Loucy (cell line): ENCODE data around the gene SPATA13.

Experiments
- H2AFZ ChIP-seq: fragments of 200-600 bp; sonication (generic); 2 replicates; pipeline ENCODE4 v1.6.0; 2016; ENCODE audit warnings: antibody characterized with exemption, mild to moderate bottlenecking, low read length, moderate library complexity
- H3F3A ChIP-seq: fragments of 200-600 bp; 2 replicates; pipeline ENCODE4 v1.6.0; 2016; ENCODE audit warnings: antibody characterized with exemption, low read depth, mild to moderate bottlenecking
- H3K27me3 ChIP-seq: fragments of 200-600 bp; sonication (generic); 2 replicates; pipeline ENCODE4 v1.6.1; 2014; ENCODE audit warnings: low read length, mild to moderate bottlenecking; ENCODE audit not compliant: insufficient read depth, poor library complexity, severe bottlenecking
- H3K36me3 ChIP-seq: fragments of 200-600 bp; sonication (generic); 2 replicates; pipeline ENCODE4 v1.6.1; 2016; ENCODE audit warnings: low read length; ENCODE audit not compliant: insufficient read depth
- H3K4me1 ChIP-seq: fragments of 200-600 bp; sonication (generic); 2 replicates; pipeline ENCODE4 v1.5.1; 2014; ENCODE audit warnings: low read length, mild to moderate bottlenecking; ENCODE audit not compliant: insufficient read depth, poor library complexity, severe bottlenecking
- H3K4me2 ChIP-seq: fragments of 200-600 bp; sonication (generic); 2 replicates; pipeline ENCODE4 v1.6.0; 2014; ENCODE audit warnings: antibody characterized with exemption, low read length, low read depth, mild to moderate bottlenecking; ENCODE audit not compliant: poor library complexity, severe bottlenecking
- H3K4me3 ChIP-seq: fragments of 200-600 bp; sonication (generic); 2 replicates; pipeline ENCODE4 v1.5.1; 2014; ENCODE audit warnings: low read length, mild to moderate bottlenecking, mixed read lengths; ENCODE audit not compliant: poor library complexity, severe bottlenecking
- H3K79me2 ChIP-seq: fragments of 200-600 bp; sonication (generic); 2 replicates; pipeline ENCODE4 v1.6.1; 2014; ENCODE audit warnings: low read length; ENCODE audit not compliant: insufficient read depth
- H3K9ac ChIP-seq: fragments of 200-600 bp; sonication (generic); 2 replicates; pipeline ENCODE4 v1.6.0; 2014; ENCODE audit warnings: mild to moderate bottlenecking, low read depth, low read length, moderate library complexity; ENCODE audit not compliant: poor library complexity, severe bottlenecking
- H3K9me2 ChIP-seq: fragments of 200-600 bp; sonication (generic); replicated peaks from 2 replicates; pipeline ENCODE4 v1.6.1; 2016; ENCODE audit warnings: low read depth, low read length, mixed read lengths
- H3K9me3 ChIP-seq: fragments of 200-600 bp; sonication (generic); 2 replicates; pipeline ENCODE4 v1.6.1; 2014; ENCODE audit warnings: mild to moderate bottlenecking, antibody characterized with exemption, low read length, low read depth; ENCODE audit not compliant: insufficient read depth
- H4K20me1 ChIP-seq: fragments of 200-600 bp; sonication (generic); 2 replicates; pipeline ENCODE4 v1.6.0; 2014; ENCODE audit warnings: antibody characterized with exemption, low read length, mild to moderate bottlenecking; ENCODE audit not compliant: insufficient read depth, poor library complexity, severe bottlenecking
- EZH2phosphoT487 ChIP-seq: fragments of 200-600 bp; IDR thresholded peaks from 2 replicates; pipeline ENCODE4 v1.6.1; 2018; ENCODE audit warnings: antibody characterized with exemption, mild to moderate bottlenecking, moderate library complexity, borderline replicate concordance
- TF ChIP-seq, protein P1 (sequence below): fragments of 200-600 bp; sonication (generic); conservative IDR thresholded peaks from 2 replicates; pipeline ENCODE4 v1.5.1; 2014; ENCODE audit warnings: mild to moderate bottlenecking, antibody characterized with exemption, low read length

SPATA13 gene

DNA sequence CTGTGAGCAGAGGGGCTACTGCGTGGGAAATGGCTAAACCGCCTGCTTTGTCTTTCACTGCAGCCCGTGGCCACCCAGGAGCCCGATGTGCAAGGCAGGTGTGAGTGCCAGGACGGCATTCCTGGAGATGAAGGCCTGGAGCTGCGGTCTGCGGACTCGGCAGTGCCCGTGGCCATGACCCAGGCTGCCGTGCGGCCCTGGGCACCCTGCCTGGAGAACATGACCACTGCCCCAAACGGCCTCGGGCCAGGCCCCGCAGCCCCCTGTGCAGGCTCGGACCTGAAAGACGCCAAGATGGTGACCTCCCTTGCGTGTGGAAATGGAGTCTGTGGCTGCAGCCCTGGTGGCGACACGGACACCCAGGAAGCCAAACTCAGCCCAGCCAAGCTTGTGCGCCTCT is 62.2 kb downstream of the SPATA13 start:
- no peaks in the 10 kb centered on the region for H3F3A ChIP-seq
- peaks cover 42% of the 10 kb centered on the region for H3K79me2 ChIP-seq
- no peak overlapping the region for H3K4me3 ChIP-seq
- H4K20me1 ChIP-seq: peaks cover 2% of the 10 kb centered on the region
- H3K9ac ChIP-seq: no peak overlapping the region
- H2AFZ ChIP-seq: no peak overlapping the region
- H3K36me3 ChIP-seq: peaks cover 33% of the 10 kb centered on the region; the same call in 1 of the 2 replicates
- H3K27me3 ChIP-seq: no peaks in the 10 kb centered on the region
- H3K9me2 ChIP-seq: no peaks in the 10 kb centered on the region
- no peak for TF ChIP-seq EZH2phosphoT487
- TF ChIP-seq, protein P1, sequence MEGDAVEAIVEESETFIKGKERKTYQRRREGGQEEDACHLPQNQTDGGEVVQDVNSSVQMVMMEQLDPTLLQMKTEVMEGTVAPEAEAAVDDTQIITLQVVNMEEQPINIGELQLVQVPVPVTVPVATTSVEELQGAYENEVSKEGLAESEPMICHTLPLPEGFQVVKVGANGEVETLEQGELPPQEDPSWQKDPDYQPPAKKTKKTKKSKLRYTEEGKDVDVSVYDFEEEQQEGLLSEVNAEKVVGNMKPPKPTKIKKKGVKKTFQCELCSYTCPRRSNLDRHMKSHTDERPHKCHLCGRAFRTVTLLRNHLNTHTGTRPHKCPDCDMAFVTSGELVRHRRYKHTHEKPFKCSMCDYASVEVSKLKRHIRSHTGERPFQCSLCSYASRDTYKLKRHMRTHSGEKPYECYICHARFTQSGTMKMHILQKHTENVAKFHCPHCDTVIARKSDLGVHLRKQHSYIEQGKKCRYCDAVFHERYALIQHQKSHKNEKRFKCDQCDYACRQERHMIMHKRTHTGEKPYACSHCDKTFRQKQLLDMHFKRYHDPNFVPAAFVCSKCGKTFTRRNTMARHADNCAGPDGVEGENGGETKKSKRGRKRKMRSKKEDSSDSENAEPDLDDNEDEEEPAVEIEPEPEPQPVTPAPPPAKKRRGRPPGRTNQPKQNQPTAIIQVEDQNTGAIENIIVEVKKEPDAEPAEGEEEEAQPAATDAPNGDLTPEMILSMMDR: no peak
- H3K4me1 ChIP-seq: peaks cover 18% of the 10 kb centered on the region
- no peaks in the 10 kb centered on the region for H3K9me3 ChIP-seq
- H3K4me2 ChIP-seq: no peak overlapping the region

DNA sequence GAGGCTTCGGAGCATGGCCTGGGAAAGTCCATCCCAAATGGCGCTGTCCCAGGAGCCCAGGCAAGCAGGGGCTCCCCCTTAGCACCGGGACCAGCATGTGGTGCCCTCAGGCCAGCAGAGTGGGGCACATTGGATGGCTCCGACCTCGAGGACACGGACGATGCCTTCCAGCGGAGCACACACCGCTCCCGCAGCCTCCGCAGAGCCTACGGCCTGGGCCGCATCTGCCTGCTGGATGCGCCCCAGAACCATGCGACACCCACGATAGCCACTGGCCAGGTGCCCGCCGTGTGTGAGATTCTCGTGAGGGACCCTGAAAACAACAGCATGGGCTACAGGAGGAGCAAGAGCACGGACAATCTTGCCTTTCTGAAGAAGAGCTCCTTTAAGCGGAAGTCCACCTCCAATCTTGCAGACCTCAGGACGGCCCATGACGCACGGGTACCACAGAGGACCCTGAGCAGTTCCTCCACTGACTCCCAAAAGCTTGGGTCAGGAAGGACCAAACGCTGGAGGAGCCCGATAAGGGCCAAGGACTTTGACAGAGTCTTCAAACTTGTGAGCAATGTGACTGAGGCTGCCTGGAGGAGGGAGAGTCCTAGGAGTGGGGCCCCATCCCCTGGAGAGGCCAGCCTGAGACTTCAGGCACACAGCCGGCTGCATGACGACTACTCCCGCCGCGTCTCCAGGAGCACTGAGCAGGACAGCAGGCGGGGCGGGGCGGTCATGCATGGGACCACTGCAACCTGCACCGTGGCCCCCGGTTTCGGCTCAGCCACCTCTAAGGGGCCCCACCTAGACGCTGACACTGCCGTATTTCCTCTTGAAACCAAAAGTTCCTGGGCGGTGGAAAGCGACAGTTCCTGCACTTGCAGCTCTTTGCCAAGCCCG is 63.1 kb downstream of the SPATA13 start:
- no peak overlapping the region for H3K4me2 ChIP-seq
- no peak for TF ChIP-seq EZH2phosphoT487
- TF ChIP-seq, protein P1: no peak
- H3K4me3 ChIP-seq: no peak overlapping the region
- no peaks in the 10 kb centered on the region for H3F3A ChIP-seq
- H2AFZ ChIP-seq: no peak overlapping the region
- H3K9me3 ChIP-seq: no peaks in the 10 kb centered on the region
- peaks cover 36% of the 10 kb centered on the region for H3K79me2 ChIP-seq
- H3K9ac ChIP-seq: no peak overlapping the region
- no peaks in the 10 kb centered on the region for H3K9me2 ChIP-seq
- peaks cover 2% of the 10 kb centered on the region for H4K20me1 ChIP-seq
- peaks cover 33% of the 10 kb centered on the region; the same call in 1 of the 2 replicates for H3K36me3 ChIP-seq
- H3K27me3 ChIP-seq: no peaks in the 10 kb centered on the region
- H3K4me1 ChIP-seq: peaks cover 9% of the 10 kb centered on the region

DNA sequence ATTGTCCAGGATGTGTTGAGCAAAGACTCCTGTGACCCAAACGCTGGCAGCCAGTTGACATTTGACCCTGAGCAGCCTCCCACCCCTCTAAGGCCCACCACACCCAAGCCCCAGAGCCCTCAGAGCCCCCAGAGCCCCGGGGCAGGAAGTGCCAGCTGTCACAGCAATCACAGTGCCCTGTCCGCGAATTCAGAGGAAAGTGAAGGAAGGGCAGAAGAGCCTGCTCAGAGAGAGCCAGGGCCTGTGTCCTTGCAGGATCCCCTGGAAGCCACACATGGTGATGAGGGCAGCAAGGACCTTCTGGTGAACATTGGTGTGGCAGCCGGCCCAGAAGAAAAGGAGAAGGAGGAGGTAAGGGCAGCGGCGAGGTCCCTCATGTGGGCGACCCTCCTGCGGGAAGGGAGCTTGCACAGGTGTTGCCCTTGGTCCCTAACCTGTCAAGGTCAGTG is 63.7 kb downstream of the SPATA13 start:
- Histone ChIP-seq H3K4me1 (peaks cover 9% of the 10 kb centered on the region), H3K36me3 (peaks cover 33% of the 10 kb centered on the region; the same call in 1 of the 2 replicates), H3K27me3 (no peaks in the 10 kb centered on the region), H4K20me1 (peaks cover 2% of the 10 kb centered on the region), H3K4me2 (no peak overlapping the region), H3K9ac (no peak overlapping the region), H3K9me2 (no peaks in the 10 kb centered on the region), H3K79me2 (peaks cover 31% of the 10 kb centered on the region), H3K9me3 (no peaks in the 10 kb centered on the region), H2AFZ (no peak overlapping the region), H3K4me3 (no peak overlapping the region), H3F3A (no peaks in the 10 kb centered on the region)
- TF ChIP-seq EZH2phosphoT487: no peak
- TF ChIP-seq, protein P1: no peak
